A673 (cell line): ENCODE measurements around the gene DCC.

Experiments
- EZH2 ChIP-seq: fragments of 200-600 bp; sonication (generic); IDR thresholded peaks from 2 replicates; pipeline ENCODE4 v1.6.1; 2017; ENCODE audit warnings: borderline replicate concordance, low read depth, mild to moderate bottlenecking, mixed read lengths, antibody characterized with exemption, low read length; ENCODE audit not compliant: poor library complexity, severe bottlenecking
- TF ChIP-seq, protein P1 (sequence below): fragments of 300-800, 200-600 bp; sonication (generic); conservative IDR thresholded peaks from 2 replicates; pipeline ENCODE4 v1.5.1; 2017; ENCODE audit warnings: low read depth, mild to moderate bottlenecking, antibody characterized with exemption, low read length, moderate library complexity, mixed read lengths

DNA sequence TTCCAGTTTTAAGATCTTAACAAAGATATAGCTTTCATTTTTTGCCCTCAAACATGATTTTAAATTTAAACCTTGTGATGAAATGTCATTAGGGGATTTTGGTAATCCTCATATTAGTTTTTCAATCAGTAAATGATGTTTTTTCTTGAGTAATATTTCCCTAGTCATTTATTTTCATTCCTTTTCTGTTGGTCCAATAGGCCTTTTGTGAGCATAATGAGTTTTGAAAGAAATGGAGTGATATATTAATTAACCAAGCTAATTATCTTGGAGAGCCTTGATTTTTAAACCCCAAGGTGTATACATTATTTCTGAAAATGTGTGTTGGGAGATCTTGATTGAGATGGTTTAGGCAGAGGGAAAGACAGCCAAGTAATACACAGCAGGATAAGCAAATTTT lies 46.3 kb downstream of the DCC start:
- TF ChIP-seq, protein P1, sequence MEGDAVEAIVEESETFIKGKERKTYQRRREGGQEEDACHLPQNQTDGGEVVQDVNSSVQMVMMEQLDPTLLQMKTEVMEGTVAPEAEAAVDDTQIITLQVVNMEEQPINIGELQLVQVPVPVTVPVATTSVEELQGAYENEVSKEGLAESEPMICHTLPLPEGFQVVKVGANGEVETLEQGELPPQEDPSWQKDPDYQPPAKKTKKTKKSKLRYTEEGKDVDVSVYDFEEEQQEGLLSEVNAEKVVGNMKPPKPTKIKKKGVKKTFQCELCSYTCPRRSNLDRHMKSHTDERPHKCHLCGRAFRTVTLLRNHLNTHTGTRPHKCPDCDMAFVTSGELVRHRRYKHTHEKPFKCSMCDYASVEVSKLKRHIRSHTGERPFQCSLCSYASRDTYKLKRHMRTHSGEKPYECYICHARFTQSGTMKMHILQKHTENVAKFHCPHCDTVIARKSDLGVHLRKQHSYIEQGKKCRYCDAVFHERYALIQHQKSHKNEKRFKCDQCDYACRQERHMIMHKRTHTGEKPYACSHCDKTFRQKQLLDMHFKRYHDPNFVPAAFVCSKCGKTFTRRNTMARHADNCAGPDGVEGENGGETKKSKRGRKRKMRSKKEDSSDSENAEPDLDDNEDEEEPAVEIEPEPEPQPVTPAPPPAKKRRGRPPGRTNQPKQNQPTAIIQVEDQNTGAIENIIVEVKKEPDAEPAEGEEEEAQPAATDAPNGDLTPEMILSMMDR = no peak
- no peak for TF ChIP-seq EZH2
